Measurements from ENCODE around the gene GFOD1.
A peak's percentile ranks its signal among the peaks of the same experiment; 100 is the strongest.

The GFOD1 gene

DNA sequence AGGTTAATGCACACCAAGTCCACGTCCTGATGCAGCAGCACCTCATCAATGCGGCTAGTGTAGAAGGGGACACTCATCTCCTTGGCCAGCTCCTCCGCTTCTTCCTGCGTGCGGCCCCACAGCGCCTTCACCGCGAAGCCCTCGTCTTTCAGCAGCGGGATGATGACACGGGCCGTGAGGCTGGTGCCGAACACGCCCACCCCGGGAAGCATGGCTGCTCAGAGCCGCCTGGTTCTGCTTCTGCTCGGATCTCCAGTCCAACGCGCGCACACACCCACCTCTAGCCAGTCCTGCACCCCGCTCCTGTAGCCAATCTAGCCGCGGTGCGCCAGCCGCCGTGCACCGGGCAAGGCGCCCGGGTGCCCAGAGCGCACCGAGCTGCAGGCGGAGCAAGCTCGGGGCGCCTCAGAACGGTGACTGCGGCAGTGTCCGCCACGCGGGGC, 700 bp downstream of the GFOD1 start:
- Histone ChIP-seq H3K9ac (ENCODE audit: low read depth, low read length, poor library complexity, severe bottlenecking) (peak overlapping the region; percentile 72), H2AFZ (ENCODE audit: low read length) (peak overlapping the region; percentile 68)

DNA sequence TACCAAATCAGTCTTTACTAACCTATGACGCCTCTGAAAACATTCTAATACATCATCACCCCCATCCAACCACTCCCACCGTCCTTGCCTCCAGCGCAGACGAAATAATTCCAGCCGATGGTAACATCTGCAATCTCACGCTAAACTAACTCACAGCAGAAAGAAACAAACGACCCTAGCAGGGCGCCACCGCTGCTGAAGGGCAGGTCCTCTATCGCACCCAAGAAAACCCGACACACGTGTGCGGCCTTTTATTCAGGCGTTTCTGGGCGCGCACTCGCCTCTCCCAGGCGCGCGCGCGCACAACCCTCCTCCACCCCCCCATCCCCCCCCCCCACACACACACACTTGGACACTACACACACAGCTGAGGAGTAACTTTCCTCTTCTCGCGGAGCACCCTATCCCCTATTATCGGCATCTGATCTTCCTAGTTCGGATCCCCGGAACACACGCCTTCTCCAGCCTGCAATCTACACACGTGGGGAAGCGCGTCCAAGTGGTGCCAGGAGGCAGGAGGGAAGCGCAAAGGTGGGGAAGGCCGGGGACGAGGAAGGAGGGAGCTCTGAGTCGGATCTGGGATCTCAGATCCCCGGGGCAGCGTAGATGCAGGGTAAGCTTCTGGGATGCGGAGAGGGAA, 1.4 kb downstream of the GFOD1 start:
- no peaks in the 10 kb centered on the region for H3K9me3 ChIP-seq (ENCODE audit: insufficient read depth, low read depth, low read length)
- H2AFZ ChIP-seq (ENCODE audit: low read length), result peak overlapping the region; percentile 69
- no peaks in the 10 kb centered on the region for H3F3A ChIP-seq (ENCODE audit: low read depth)

More for the DNA sequence above, 700 bp downstream of the GFOD1 start:
- H3K36me3 ChIP-seq (ENCODE audit: insufficient read depth, low read length), result no peaks in the 10 kb centered on the region
- no peak for TF ChIP-seq EZH2phosphoT487 (IDR thresholded peaks at IDR 0.05; ENCODE audit: borderline replicate concordance)
- TF ChIP-seq, protein P1, sequence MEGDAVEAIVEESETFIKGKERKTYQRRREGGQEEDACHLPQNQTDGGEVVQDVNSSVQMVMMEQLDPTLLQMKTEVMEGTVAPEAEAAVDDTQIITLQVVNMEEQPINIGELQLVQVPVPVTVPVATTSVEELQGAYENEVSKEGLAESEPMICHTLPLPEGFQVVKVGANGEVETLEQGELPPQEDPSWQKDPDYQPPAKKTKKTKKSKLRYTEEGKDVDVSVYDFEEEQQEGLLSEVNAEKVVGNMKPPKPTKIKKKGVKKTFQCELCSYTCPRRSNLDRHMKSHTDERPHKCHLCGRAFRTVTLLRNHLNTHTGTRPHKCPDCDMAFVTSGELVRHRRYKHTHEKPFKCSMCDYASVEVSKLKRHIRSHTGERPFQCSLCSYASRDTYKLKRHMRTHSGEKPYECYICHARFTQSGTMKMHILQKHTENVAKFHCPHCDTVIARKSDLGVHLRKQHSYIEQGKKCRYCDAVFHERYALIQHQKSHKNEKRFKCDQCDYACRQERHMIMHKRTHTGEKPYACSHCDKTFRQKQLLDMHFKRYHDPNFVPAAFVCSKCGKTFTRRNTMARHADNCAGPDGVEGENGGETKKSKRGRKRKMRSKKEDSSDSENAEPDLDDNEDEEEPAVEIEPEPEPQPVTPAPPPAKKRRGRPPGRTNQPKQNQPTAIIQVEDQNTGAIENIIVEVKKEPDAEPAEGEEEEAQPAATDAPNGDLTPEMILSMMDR (conservative IDR thresholded peaks at IDR 0.05; ENCODE audit: low read length), result no peak
- peaks cover 43% of the 10 kb centered on the region for H3K79me2 ChIP-seq (ENCODE audit: insufficient read depth, low read length)
- H3K27me3 ChIP-seq (ENCODE audit: insufficient read depth, low read length, poor library complexity, severe bottlenecking), result no peaks in the 10 kb centered on the region
- no peaks in the 10 kb centered on the region for H4K20me1 ChIP-seq (ENCODE audit: insufficient read depth, low read length, poor library complexity, severe bottlenecking)
- H3K4me3 ChIP-seq (ENCODE audit: low read length, poor library complexity, severe bottlenecking), result peak overlapping the region; percentile 90
- H3K4me2 ChIP-seq (ENCODE audit: low read depth, low read length, poor library complexity, severe bottlenecking), result peak overlapping the region; percentile 89
- peaks cover 35% of the 10 kb centered on the region for H3K4me1 ChIP-seq (ENCODE audit: insufficient read depth, low read length, poor library complexity, severe bottlenecking)
- no peaks in the 10 kb centered on the region for H3F3A ChIP-seq (ENCODE audit: low read depth)
- H3K9me2 ChIP-seq (replicated peaks; ENCODE audit: low read depth, low read length), result no peaks in the 10 kb centered on the region
- no peaks in the 10 kb centered on the region for H3K9me3 ChIP-seq (ENCODE audit: insufficient read depth, low read depth, low read length)

DNA sequence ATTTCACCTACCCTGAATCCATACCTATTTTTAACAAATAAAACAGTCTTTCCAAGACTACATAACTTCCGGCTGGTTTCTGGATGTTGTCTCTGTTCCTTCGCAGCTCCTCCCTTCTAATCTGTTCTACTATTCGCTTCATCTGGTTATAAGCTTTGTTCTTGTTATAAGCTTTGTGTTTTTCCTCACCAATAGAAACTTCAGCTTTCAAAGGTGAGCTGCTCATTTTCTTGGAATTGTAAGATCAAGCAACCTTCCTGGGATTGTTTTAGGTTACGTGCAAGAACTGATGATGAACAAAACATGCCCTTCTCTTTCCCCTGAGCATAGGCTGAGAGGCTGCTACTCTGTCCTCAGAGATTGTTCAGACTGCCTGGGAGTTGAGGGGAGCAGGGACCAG, 2.1 kb downstream of the GFOD1 start:
- Histone ChIP-seq H4K20me1 (ENCODE audit: insufficient read depth, low read length, poor library complexity, severe bottlenecking) (no peaks in the 10 kb centered on the region), H3F3A (ENCODE audit: low read depth) (no peaks in the 10 kb centered on the region), H3K4me3 (ENCODE audit: low read length, poor library complexity, severe bottlenecking) (peak overlapping the region; percentile 90), H3K79me2 (ENCODE audit: insufficient read depth, low read length) (peaks cover 57% of the 10 kb centered on the region), H2AFZ (ENCODE audit: low read length) (peak overlapping the region; percentile 69; the same call in 1 of the 2 replicates), H3K9me2 (replicated peaks; ENCODE audit: low read depth, low read length) (no peaks in the 10 kb centered on the region), H3K27me3 (ENCODE audit: insufficient read depth, low read length, poor library complexity, severe bottlenecking) (no peaks in the 10 kb centered on the region), H3K9me3 (ENCODE audit: insufficient read depth, low read depth, low read length) (no peaks in the 10 kb centered on the region), H3K4me1 (ENCODE audit: insufficient read depth, low read length, poor library complexity, severe bottlenecking) (peaks cover 49% of the 10 kb centered on the region), H3K4me2 (ENCODE audit: low read depth, low read length, poor library complexity, severe bottlenecking) (peak overlapping the region; percentile 89), H3K36me3 (ENCODE audit: insufficient read depth, low read length) (no peaks in the 10 kb centered on the region), H3K9ac (ENCODE audit: low read depth, low read length, poor library complexity, severe bottlenecking) (peak overlapping the region; percentile 72)
- TF ChIP-seq, protein P1 (conservative IDR thresholded peaks at IDR 0.05; ENCODE audit: low read length), result no peak
- no peak for TF ChIP-seq EZH2phosphoT487 (IDR thresholded peaks at IDR 0.05; ENCODE audit: borderline replicate concordance)

More for the DNA sequence above, 1.4 kb downstream of the GFOD1 start:
- no peaks in the 10 kb centered on the region for H3K27me3 ChIP-seq (ENCODE audit: insufficient read depth, low read length, poor library complexity, severe bottlenecking)
- no peaks in the 10 kb centered on the region for H4K20me1 ChIP-seq (ENCODE audit: insufficient read depth, low read length, poor library complexity, severe bottlenecking)
- H3K9ac ChIP-seq (ENCODE audit: low read depth, low read length, poor library complexity, severe bottlenecking), result peak overlapping the region; percentile 72
- no peaks in the 10 kb centered on the region for H3K36me3 ChIP-seq (ENCODE audit: insufficient read depth, low read length)
- H3K79me2 ChIP-seq (ENCODE audit: insufficient read depth, low read length), result peaks cover 49% of the 10 kb centered on the region
- H3K9me2 ChIP-seq (replicated peaks; ENCODE audit: low read depth, low read length), result no peaks in the 10 kb centered on the region
- TF ChIP-seq, protein P1 (conservative IDR thresholded peaks at IDR 0.05; ENCODE audit: low read length), result peak; percentile 26; the same call in 1 of the 2 replicates
- TF ChIP-seq EZH2phosphoT487 (IDR thresholded peaks at IDR 0.05; ENCODE audit: borderline replicate concordance), result no peak
- H3K4me3 ChIP-seq (ENCODE audit: low read length, poor library complexity, severe bottlenecking), result peak overlapping the region; percentile 90
- H3K4me2 ChIP-seq (ENCODE audit: low read depth, low read length, poor library complexity, severe bottlenecking), result peak overlapping the region; percentile 89
- peaks cover 41% of the 10 kb centered on the region for H3K4me1 ChIP-seq (ENCODE audit: insufficient read depth, low read length, poor library complexity, severe bottlenecking)
